Osteoblast (primary cell): ENCODE measurements around the gene ELAVL1. TPM values are rescaled to one million over a fixed set of nuclear protein-coding genes. Genes with fewer than 3 reads are reported as not detected.
A peak's percentile ranks its signal among the peaks of the same experiment; 100 is the strongest.

Source experiments
- DNase-seq: peaks from one replicate; pipeline ENCODE4 v3.0.0; 2011; ENCODE audit warnings: low spot score, mixed read lengths; ENCODE audit not compliant: insufficient read length; ENCODE audit errors: missing footprints
- H2AFZ ChIP-seq: 2 replicates; pipeline ENCODE4 v1.6.0; 2011; ENCODE audit warnings: mild to moderate bottlenecking, low read length
- H3K27ac ChIP-seq: 2 replicates; pipeline ENCODE4 v1.5.1; 2011; ENCODE audit warnings: mild to moderate bottlenecking, low read depth, low read length, moderate library complexity
- H3K27me3 ChIP-seq: 2 replicates; pipeline ENCODE4 v1.6.0; 2012; ENCODE audit warnings: mild to moderate bottlenecking, control low read depth, inconsistent platforms, low read length, moderate library complexity; ENCODE audit not compliant: insufficient read depth
- H3K36me3 ChIP-seq: 2 replicates; pipeline ENCODE4 v1.5.1; 2011; ENCODE audit warnings: mild to moderate bottlenecking, low read length, control low read depth, moderate library complexity; ENCODE audit not compliant: insufficient read depth
- H3K4me1 ChIP-seq: 2 replicates; pipeline ENCODE4 v1.5.1; 2011; ENCODE audit warnings: mild to moderate bottlenecking, low read length, control low read depth, moderate library complexity; ENCODE audit not compliant: insufficient read depth
- H3K4me2 ChIP-seq: 2 replicates; pipeline ENCODE4 v1.6.0; 2011; ENCODE audit warnings: mild to moderate bottlenecking, low read length; ENCODE audit not compliant: insufficient read depth
- H3K4me3 ChIP-seq: fragments of 200-600 bp; sonication (generic); 3 replicates; pipeline ENCODE4 v1.5.1; 2012; ENCODE audit warnings: mild to moderate bottlenecking, low read length, inconsistent platforms; ENCODE audit not compliant: insufficient read depth
- H3K79me2 ChIP-seq: 2 replicates; pipeline ENCODE4 v1.6.0; 2012; ENCODE audit warnings: mild to moderate bottlenecking, low read length, control low read depth, inconsistent platforms; ENCODE audit not compliant: insufficient read depth
- H3K9me3 ChIP-seq: 2 replicates; pipeline ENCODE4 v1.5.1; 2011; ENCODE audit warnings: low read depth, low read length, control low read depth
- H4K20me1 ChIP-seq: 2 replicates; pipeline ENCODE4 v1.6.0; 2012; ENCODE audit warnings: mild to moderate bottlenecking, low read length, control low read depth; ENCODE audit not compliant: insufficient read depth
- total RNA-seq: library from RNA; depleted of rRNA; stranded (reverse); fragments of >200 nt; gene quantifications from 2 replicates; pipeline ENCODE4 v1.2.3, GENCODE V29; 2012
- TF ChIP-seq, protein P1 (sequence below): IDR thresholded peaks from 2 replicates; pipeline ENCODE4 v1.5.1; 2011; ENCODE audit warnings: mild to moderate bottlenecking, low read depth, low read length, moderate library complexity; ENCODE audit errors: extremely low read depth

The ELAVL1 gene
- total RNA-seq, 1 donor, result 25.7 TPM

GRCh38 chr19:7982103-7982502, 23.3 kb downstream of the ELAVL1 start:
- Histone ChIP-seq H3K36me3 (peaks cover 67% of the 10 kb centered on the region), H4K20me1 (peaks cover 61% of the 10 kb centered on the region), H3K79me2 (peaks cover 68% of the 10 kb centered on the region)

GRCh38 chr19:7981661-7982060, 23.8 kb downstream of the ELAVL1 start:
- Histone ChIP-seq H3K4me3 (no peak overlapping the region), H4K20me1 (peaks cover 59% of the 10 kb centered on the region), H3K27ac (no peak overlapping the region), H3K4me2 (no peak overlapping the region), H3K9me3 (no peaks in the 10 kb centered on the region), H3K4me1 (peaks cover 3% of the 10 kb centered on the region), H3K36me3 (peaks cover 70% of the 10 kb centered on the region), H2AFZ (no peak overlapping the region), H3K27me3 (no peaks in the 10 kb centered on the region), H3K79me2 (peaks cover 67% of the 10 kb centered on the region)
- TF ChIP-seq, protein P1, sequence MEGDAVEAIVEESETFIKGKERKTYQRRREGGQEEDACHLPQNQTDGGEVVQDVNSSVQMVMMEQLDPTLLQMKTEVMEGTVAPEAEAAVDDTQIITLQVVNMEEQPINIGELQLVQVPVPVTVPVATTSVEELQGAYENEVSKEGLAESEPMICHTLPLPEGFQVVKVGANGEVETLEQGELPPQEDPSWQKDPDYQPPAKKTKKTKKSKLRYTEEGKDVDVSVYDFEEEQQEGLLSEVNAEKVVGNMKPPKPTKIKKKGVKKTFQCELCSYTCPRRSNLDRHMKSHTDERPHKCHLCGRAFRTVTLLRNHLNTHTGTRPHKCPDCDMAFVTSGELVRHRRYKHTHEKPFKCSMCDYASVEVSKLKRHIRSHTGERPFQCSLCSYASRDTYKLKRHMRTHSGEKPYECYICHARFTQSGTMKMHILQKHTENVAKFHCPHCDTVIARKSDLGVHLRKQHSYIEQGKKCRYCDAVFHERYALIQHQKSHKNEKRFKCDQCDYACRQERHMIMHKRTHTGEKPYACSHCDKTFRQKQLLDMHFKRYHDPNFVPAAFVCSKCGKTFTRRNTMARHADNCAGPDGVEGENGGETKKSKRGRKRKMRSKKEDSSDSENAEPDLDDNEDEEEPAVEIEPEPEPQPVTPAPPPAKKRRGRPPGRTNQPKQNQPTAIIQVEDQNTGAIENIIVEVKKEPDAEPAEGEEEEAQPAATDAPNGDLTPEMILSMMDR, result no peak
- DNase-seq, result peak; percentile 45

More at GRCh38 chr19:7982103-7982502, 23.3 kb downstream of the ELAVL1 start:
- H3K27ac ChIP-seq, result no peak overlapping the region
- H3K27me3 ChIP-seq, result no peaks in the 10 kb centered on the region
- no peak overlapping the region for H3K4me3 ChIP-seq
- TF ChIP-seq, protein P1, result no peak
- peaks cover 6% of the 10 kb centered on the region for H3K4me1 ChIP-seq
- no peaks in the 10 kb centered on the region for H3K9me3 ChIP-seq
- no peak overlapping the region for H2AFZ ChIP-seq
- H3K4me2 ChIP-seq, result no peak overlapping the region
- DNase-seq, result peak; percentile 45

GRCh38 chr19:7981199-7981598, 24.2 kb downstream of the ELAVL1 start:
- DNase-seq, result no peak
- H3K4me3 ChIP-seq, result no peak overlapping the region
- no peaks in the 10 kb centered on the region for H3K27me3 ChIP-seq
- H3K4me2 ChIP-seq, result no peak overlapping the region
- peaks cover 62% of the 10 kb centered on the region for H3K79me2 ChIP-seq
- H3K9me3 ChIP-seq, result no peaks in the 10 kb centered on the region
- no peaks in the 10 kb centered on the region for H3K4me1 ChIP-seq
- no peak overlapping the region for H3K27ac ChIP-seq
- TF ChIP-seq, protein P1, result no peak
- H4K20me1 ChIP-seq, result peaks cover 54% of the 10 kb centered on the region
- peaks cover 67% of the 10 kb centered on the region for H3K36me3 ChIP-seq
- no peak overlapping the region for H2AFZ ChIP-seq

- peak; percentile 84 for DNase-seq
- Histone ChIP-seq H3K4me2 (no peak overlapping the region), H2AFZ (no peak overlapping the region), H3K27ac (no peak overlapping the region), H3K4me3 (no peak overlapping the region), H4K20me1 (peaks cover 49% of the 10 kb centered on the region), H3K79me2 (peaks cover 57% of the 10 kb centered on the region), H3K36me3 (peaks cover 62% of the 10 kb centered on the region), H3K9me3 (no peaks in the 10 kb centered on the region), H3K4me1 (no peaks in the 10 kb centered on the region), H3K27me3 (no peaks in the 10 kb centered on the region)
- TF ChIP-seq, protein P1, result no peak
These were observed 24.8 kb downstream of the ELAVL1 start for GRCh38 chr19:7980635-7981121.
